CD4-positive, alpha-beta T cell treated with Interleukin-15 for 1 hour (primary cell): ENCODE measurements around the gene ADPRM.
"Not testable (repeated sequence)": the region's sequence is repeated elsewhere in the genome, so short reads cannot be mapped to it uniquely, and the experiment has no call there.

Experiments used
- DNase-seq: peaks from one replicate; pipeline ENCODE4 v3.0.0-alpha.2; 2020

ADPRM gene, protein sequence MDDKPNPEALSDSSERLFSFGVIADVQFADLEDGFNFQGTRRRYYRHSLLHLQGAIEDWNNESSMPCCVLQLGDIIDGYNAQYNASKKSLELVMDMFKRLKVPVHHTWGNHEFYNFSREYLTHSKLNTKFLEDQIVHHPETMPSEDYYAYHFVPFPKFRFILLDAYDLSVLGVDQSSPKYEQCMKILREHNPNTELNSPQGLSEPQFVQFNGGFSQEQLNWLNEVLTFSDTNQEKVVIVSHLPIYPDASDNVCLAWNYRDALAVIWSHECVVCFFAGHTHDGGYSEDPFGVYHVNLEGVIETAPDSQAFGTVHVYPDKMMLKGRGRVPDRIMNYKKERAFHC

DNA sequence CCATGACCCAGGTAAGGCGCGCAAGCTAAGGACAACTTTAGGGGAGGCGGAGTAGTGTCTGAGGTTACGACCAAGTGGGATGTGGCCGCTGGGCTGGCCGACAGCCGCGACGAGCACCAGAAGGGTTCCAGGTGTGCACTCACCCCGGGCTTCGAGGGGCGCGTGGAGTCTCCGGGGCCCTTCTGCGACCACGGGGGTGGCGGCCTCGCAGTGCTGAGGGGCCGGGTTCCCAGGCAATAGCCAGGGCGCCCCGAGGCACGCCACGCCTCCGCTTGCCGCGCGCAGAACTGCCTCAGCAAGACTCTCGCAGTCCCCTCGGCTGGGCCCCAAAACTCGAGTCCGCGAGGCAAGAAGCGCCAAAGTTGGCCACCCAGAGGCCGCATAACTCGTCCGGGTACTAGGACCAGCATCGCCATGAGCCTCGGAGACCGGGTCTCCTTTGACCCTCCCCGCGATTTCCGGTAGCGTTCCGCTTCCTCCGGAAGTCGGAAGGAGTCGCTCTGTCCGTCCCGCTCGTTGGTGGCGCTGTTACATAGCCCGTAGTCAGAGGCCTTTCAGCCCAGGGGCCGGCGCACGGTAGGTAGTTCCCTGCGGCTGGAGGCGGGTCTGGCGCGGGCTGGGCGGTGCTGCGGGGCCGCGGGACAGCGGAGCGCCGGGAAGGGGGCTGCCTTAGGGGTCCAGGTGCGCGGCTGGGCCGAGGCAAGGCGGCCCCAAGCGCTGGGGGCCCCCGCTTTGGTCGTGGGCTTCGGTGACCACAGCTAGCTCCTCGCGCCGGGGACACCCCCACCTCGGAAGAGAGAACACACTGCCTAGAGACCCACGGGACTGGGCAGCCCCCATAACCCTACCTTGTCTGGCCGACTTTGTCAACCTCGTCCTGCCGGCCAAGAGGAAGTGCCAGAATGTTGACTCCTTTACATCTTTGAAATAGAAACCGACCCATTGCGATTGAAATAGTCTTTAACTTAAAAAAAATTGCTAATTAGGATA is at the start of gene ADPRM, which contains the start of gene SCO1:
TSS of gene ADPRM (plus strand) at position 503 of the 990 bp plus-strand sequence. CDS start 7,333 bp downstream, outside the sequence.
TSS of gene SCO1 (minus strand) at position 442 of the 990 bp plus-strand sequence. CDS start at position 416, 26 bp downstream.
- DNase-seq, result peak; percentile 92

DNA sequence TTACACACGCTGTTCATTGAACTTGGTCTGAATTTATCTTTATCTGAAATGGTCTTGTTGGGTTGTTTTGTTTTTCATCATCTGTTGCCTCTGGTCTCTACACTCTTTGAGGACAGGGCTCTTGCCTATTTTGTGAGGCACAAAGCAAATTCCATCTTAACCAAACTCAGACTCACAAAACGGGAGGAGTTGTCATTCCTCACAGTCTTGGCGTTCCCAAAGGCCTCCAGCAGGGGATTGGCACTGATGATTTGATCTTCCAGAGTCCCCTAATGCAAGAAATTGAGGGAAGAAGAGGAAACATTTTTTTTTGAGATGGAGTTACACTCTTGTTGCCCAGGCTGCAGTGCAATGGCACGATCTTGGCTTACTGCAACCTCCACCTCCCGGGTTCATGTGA is 49.0 kb upstream of the ADPRM start:
- no peak for DNase-seq

DNA sequence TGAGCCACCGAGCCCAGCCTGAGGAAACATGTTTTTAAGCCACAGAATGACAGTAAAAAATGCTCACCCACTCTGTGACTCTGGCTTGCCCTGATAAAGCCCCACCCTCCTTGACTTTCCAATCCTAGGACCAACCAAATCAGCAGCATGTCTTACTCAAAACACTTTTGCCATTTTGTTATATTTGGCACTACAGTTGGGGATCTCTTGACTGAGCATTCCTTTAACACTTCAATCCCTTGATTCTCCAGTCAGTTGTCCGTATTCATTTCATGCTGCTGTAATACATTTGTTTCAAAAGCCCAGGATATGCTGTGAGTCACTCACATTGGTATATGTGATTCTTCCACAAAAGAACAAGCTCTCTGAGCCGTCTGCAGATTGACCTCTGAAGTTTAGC is 48.4 kb upstream of the ADPRM start:
- DNase-seq, result no peak

GRCh38 chr17:10649602-10650001 is 47.8 kb upstream of the ADPRM start:
- no peak for DNase-seq

DNA sequence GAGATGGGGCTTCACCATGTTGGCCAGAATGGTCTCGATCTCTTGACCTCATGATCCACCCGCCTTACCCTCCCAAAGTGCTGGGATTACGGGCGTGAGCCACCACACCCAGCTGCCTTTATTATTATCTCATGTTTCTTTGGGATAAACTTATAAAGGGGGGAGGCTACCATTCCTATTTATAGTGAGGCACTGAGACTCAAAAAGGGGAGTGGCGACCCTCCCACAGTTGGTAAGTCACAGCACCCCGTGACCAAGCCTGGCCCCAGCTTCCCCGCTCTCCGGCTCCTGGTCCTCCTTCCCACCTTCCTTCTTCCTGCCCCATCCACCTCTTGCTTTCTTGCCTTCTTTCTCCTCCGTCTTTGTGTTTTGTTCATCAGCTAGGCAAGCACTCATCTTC is 45.5 kb upstream of the ADPRM start:
- DNase-seq, result no peak

DNA sequence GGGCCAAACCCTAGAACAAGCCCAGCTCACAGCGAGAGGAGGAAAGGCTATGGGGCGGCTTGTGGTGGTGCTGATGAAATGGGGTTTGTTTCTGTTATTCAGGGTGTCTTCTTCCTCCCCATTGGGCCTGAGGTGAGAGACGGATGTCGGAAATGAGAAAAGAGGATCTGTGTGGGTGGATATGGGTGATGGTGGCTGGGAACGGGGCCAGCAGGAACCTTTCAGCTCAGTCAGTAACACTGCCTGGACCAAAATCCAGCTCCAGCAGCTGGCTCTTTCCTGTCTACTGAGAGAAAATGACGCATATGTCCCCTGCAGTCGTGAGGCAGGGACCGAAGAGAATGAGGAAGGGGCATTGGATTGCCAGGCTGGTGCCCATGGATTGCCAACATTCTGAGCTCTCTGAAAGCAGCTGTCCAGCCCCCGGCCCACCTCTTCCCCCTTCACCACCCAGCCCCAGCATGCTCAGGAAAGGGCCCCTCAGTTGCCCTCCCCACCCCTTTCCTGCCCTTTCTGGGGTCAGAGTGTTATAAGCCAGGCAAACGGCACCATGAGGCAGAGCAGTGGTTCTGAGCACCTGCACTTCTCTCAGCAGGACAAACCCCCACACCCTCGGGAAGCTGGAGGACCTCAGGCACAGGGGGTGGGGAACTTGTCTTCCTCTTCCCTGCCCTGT is 44.3 kb upstream of the ADPRM start:
- no peak for DNase-seq

DNA sequence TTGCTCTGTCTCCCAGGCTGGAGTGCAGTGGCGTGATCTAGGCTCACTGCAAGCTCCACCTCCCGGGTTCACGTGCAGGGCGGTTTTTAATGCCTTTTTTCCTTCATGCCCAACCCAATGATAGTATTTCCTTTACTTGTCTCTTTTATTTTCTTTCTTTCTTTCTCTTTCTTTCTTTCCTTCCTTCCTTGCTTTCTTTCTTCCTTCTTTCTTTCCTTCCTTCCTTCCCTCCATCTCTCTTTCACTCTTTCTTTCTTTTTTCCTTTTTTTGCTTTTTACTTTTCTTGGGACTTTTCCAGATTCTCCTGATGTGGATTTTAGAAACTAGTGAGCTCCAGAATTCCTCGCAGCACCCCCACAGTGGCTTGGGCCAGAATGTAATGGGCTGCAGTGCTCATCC is 43.4 kb upstream of the ADPRM start:
- DNase-seq, result no peak

- no peak for DNase-seq
Observed at GRCh38 chr17:10657148-10657547, 40.2 kb upstream of the ADPRM start, which contains the start of gene MYH3. Gene MYH3, minus strand, starts transcription at chr17:10657309. Its CDS starts 2,245 bp downstream, at chr17:10655064.

DNA sequence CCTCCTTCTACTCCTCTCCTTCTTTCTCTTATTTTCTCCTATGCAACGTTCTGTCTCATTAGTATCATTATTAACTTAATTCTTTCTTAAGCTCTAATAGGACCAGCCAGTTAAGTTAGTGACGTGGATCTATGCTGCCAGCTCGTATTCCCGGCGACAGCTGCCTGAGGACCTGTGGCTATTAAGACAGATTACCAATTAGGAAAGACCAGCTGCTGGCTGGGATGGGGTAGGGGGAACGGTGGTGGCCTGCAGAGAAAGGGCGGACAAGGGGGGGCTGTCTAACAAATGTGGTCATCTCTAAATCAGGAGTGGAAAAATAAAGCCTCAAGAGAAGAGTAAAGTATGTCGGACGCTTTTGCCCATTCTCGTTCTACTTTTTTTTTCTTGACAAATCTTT is 39.5 kb upstream of the ADPRM start:
- no peak for DNase-seq

- DNase-seq, result no peak
Observed at GRCh38 chr17:10661437-10661836, 36.0 kb upstream of the ADPRM start.

DNA sequence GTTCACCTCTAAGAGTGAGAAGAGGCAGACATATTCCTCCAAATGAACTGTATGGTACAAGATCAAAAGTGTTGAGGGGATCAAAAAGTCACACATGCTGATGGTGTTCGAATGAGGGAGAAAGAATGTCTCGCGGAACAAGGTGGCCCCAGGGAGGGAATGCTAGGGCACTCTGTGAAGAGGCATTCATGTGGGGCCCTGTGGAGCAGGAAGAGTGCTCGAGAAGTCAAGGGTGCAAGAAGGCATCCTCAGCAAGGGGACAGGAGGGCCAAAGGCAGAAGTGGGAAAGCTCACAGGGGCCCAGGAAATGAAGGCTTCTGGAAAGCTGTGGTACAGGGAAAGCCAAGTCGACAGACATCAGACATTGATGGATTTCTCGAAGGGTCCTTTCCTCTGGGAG is 34.2 kb upstream of the ADPRM start:
- DNase-seq, result no peak

DNA sequence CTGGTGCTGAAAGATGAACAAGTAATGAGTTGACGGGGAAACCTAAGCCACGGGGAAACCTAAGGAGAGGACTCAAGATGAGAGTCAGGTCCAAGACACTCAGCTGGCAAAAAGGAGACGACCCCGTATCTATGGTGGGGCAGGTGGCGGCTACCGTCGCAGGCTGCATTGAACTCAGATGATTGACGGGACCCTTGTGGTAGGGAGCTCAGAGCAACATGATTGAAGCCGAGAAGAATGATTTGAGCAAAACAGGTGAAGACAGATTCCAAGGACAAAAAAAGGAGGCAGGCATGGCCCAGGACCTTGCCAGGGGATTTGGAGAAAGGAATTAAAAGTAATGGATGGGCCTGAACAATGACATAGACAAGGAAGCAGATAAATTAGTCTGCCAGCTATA is 32.8 kb upstream of the ADPRM start:
- no peak for DNase-seq

DNA sequence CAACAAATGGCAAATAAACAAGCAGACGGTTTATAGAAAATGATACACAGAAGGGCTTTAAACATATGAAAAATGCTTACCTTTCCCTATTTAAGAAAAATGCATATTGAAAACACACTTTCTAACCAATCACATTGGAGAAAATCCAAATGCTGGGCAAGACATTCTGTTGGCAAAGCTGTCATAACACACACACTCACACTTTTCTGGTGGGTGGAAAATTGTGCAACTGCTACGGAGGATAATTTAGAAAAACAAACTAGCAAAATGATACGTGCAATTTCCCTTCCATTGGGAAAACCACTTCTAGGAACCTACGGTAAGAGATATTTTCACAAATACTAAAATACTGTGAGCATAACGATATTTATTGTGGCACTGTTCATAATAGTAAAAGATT is 30.5 kb upstream of the ADPRM start:
- DNase-seq, result no peak

GRCh38 chr17:10668775-10669174 is 28.6 kb upstream of the ADPRM start:
- no peak for DNase-seq

GRCh38 chr17:10673312-10673711 is 24.1 kb upstream of the ADPRM start:
- no peak for DNase-seq

- DNase-seq, result no peak
Observed at GRCh38 chr17:10674704-10675103, 22.7 kb upstream of the ADPRM start.

- no peak for DNase-seq
Observed at GRCh38 chr17:10681866-10682446, 15.4 kb upstream of the ADPRM start.

DNA sequence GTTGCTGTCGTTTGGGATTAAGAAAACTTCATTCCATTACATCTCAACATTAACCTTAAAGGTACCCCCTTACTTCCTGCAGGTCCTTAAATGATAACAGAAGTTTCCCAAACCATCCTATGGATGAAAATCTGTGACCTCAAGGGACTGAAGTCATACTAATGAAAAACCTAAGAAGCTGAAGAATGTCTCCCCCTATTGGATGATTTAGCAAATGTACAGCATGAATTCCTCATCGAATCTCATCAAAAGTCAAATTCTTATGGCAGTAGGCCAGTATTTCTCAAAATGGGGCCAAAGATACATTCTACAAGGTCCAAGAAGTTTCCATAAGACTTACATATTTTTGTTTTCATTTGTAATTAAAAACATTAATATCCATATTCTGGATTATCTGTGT is 13.5 kb upstream of the ADPRM start:
- no peak for DNase-seq

GRCh38 chr17:10687499-10687898 is 9.9 kb upstream of the ADPRM start:
- DNase-seq, result no peak

- DNase-seq, result not testable (repeated sequence)
Observed at GRCh38 chr17:10695875-10696407, 1.5 kb upstream of the ADPRM start.

DNA sequence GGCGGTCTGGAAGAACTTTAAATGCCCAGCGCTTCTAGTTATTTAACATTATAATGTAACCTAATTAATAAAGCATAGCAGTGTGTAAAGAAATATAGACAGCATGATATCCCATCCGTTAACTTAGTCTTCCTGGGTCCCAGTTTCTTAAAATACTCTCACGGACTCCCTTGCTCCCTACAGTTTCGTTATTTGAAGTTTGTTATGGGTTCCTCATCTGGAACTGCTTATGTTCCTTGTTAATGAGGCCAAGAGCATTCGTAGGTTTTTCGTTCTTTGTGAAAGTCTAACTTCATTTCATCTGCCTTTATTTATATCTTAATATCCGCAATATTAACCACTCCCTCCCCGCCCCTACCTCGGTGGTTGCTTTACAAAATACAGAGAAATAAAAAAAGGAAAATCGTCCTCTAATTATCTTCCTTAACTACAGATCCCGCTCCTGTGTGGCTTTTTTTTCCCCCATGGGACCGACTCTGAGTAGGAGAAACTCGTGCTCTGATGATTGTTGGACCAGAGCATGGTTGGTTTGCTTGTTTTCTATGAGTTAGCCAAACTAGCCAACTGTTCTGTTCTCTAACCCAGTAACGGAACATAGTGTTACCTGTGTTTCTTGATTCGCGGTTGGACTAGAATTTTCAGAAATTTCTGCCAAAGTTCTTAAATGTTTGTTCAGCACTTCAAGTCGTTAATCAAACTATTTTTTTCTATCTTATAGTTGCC is 863 bp downstream of the ADPRM start:
- DNase-seq, result no peak

- peak; percentile 18 for DNase-seq
Observed at GRCh38 chr17:10699856-10700255, 2.5 kb downstream of the ADPRM start.
